Activated CD8-positive, alpha-beta memory T cell treated with anti-CD3 and anti-CD28 coated beads for 48 hours (primary cell): ENCODE data around the gene FASN.

Experiments used
- DNase-seq, 3 experiments: peaks; one replicate each; pipeline ENCODE4 v3.0.0-alpha.2; 2020; ENCODE audit warnings: low read depth in 2 of 3, low spot score in 2 of 3

Gene FASN

DNA sequence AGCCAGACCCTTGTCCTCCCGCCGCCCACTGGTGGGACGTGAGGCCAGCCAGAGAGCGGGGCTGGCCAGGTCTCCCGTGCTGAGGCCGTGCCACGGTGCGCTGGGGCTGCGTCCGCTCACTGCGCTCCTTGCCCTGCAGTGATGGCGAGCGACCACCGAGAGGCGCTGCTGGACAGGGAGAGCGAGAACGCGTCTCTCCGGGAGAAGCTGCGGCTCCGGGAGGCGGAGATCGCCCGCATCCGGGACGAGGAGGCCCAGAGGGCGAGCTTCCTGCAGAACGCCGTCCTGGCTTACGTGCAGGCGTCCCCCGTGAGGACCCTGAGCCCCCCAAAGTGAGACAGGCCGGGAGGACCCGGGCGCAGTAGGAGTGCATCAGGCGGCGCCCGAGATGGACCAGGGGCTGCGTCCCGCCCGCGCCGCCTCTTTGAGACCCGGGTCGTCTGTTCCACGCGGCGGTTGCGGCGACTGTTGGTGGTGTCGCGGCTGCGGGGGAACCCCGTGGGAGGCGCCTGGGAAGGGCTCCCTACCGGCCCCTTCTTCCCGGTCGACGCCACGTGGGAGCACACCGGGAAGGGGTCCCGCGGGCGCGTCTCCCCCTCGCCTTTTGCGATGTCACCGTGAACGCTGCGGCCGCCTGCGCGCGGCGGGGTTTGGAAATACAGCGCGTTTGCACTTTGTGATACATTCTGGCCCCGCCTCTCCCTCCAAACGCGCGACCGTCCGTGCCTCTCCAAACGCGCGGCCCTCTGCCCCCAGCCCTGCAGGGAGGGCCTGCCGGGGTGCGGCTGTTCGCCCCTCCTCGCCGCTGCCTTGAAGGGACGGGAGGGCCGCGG lies 67.3 kb downstream of the FASN start:
- peak; percentile 61 to 62 (median 62) for DNase-seq

DNA sequence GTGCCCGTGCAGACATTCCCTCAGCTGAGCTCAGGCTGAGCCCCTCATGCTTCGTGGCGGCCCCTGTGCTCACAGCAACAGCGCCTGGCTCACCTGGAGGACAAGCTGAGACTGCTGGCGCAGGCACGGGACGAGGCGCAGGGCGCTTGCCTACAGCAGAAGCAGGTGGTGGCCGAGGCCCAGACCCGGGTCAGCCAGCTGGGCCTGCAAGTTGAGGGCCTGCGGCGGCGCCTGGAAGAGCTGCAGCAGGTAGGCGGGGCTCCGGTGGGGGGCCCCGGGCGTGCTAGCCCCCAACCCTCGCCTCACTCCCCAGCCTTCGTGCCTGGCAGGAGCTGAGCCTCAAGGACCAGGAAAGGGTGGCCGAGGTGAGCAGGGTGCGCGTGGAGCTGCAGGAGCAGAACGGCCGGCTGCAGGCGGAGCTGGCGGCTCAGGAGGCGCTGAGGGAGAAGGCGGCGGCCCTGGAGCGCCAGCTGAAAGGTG lies 68.0 kb downstream of the FASN start:
- no peak for DNase-seq

DNA sequence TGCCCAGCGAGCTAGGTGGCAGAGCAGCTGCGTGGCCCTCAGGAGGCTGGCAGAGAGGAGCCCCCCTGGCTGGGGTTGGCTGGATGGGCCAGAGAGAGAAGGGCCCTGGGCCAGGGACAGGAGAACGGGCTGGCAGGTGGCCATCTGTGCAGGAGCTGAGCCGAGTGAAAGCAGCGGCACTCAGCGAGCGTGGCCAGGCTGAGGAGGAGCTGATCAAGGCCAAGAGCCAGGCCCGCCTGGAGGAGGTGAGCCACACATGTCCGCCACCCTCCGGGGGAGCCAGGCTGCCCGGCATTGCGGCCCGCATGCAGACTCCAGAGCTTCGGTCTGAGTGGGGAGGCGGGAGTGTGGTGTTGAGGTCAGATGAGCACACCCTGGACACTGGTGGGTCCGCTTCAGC lies 68.6 kb downstream of the FASN start:
- DNase-seq: no peak

DNA sequence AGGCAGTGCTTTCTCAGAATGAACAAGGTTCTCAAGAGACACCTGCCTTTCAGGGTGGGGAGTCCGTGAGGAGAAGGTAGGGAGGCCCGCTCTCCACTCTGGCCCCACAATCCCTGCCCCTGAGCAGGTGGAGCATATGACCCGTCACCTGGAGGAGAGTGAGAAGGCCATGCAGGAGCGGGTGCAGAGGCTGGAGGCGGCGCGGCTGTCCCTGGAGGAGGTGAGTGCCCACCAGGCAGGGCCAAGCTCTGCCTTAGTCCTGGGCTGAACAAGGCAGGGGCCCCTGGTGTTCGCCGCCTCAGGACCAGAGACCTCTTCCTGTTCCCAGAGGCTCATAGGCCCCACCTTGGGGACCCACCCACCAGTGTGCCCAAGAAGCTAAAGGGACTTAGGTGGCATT lies 69.1 kb downstream of the FASN start:
- DNase-seq: no peak
